Measurements from ENCODE around the gene SLC38A10. TPM values are rescaled to one million over a fixed set of nuclear protein-coding genes. Genes with fewer than 3 reads are reported as not detected.
A peak's percentile ranks its signal among the peaks of the same experiment; 100 is the strongest.

Gene SLC38A10
- total and polyA plus RNA-seq, 12 donors = 17.6 to 190 (median 102) TPM

DNA sequence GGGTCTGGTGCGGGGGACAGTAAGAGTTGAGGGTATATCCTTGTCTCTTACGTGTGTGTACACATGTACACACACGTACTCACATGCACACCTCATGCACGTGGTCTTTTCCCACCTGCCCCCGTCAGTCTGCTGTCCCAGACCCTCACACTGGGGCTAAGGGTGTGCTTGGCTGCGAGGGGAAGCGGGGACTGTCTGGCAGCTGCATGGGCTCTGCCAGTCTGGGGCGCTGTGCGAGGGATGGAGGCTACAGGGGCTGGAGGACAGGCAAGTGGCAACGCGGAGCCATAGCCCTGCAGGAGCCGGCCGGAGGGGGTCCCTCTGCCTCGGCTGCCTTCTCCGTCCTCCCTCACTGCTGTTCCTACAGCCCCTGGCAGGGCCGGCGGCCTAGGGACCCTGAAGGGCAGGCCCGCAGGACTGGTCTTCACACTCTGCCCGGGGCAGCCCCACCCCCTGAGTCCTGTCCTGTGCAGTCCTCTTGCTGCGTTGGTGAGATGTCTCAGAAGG is 20.8 kb upstream of the SLC38A10 start:
- Histone ChIP-seq H3K27me3 (no peaks in the 10 kb centered on the region), H3K4me1 (replicated peaks in 1 of 2) (peaks cover 9 to 19% of the 10 kb centered on the region in 2 donors), H3K4me3 (no peak overlapping the region), H3K36me3 (replicated peaks in 1 of 2) (no peaks in the 10 kb centered on the region), H3K27ac (peak overlapping the region in 3 of 5 donors; percentile 68 to 86 (median 81)), H3K9me3 (replicated peaks in 1 of 3) (no peaks in the 10 kb centered on the region)
- TF ChIP-seq, protein P1, sequence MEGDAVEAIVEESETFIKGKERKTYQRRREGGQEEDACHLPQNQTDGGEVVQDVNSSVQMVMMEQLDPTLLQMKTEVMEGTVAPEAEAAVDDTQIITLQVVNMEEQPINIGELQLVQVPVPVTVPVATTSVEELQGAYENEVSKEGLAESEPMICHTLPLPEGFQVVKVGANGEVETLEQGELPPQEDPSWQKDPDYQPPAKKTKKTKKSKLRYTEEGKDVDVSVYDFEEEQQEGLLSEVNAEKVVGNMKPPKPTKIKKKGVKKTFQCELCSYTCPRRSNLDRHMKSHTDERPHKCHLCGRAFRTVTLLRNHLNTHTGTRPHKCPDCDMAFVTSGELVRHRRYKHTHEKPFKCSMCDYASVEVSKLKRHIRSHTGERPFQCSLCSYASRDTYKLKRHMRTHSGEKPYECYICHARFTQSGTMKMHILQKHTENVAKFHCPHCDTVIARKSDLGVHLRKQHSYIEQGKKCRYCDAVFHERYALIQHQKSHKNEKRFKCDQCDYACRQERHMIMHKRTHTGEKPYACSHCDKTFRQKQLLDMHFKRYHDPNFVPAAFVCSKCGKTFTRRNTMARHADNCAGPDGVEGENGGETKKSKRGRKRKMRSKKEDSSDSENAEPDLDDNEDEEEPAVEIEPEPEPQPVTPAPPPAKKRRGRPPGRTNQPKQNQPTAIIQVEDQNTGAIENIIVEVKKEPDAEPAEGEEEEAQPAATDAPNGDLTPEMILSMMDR (IDR thresholded peaks at IDR 0.05) = no peak
- TF ChIP-seq POLR2A (IDR thresholded peaks at IDR 0.05) = no peak
- intact Hi-C loops (cut with DNase I) = no loop called here
- WGBS, 4 donors = 85 to 91% (median 88%) methylated on average over 9 to 20 of the region's 20 CpGs
- no peak for DNase-seq

DNA sequence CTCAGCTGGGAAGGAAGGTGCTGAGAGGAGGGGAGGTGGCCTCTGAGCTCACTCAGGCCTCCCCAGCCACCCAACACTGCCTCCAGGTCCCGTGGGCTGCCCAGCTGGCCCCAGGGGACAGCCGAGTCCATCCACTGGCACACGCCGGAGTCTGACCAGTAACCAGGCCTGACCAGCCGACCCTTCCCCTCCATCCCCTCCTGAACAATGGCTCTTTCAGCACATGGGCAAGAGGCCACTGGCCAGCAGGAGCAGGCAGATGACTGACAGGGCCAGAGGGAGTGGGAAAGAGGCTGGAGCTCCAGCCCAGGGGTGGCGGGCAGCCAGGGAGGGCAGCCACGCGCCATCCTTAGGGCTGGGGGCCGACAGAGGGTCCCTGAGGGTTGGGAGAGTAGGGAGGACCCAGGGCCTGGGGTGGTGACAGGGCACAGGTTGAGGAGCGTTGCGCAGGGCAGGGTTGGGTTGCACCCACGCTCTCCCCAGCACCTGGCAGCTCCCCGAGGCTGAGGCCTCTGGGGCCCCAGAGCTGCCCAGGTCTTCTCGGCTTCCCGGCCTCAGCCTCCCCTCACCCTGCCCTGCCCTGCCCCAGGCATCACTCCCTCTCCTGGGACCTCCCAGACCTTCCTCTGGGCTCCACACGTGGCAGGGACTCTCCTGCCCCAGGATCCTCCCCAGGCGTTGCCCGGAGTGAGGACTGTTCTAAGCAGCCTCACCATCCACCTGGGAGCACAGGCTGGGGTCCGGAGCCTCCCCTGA is 20.2 kb upstream of the SLC38A10 start:
- Histone ChIP-seq H3K36me3 (replicated peaks in 1 of 2) (no peaks in the 10 kb centered on the region), H3K4me3 (no peak overlapping the region), H3K4me1 (replicated peaks in 1 of 2) (peaks cover 9 to 21% of the 10 kb centered on the region in 2 donors), H3K27me3 (no peaks in the 10 kb centered on the region), H3K27ac (peak overlapping the region in 2 of 5 donors; percentile 1 to 30), H3K9me3 (replicated peaks in 1 of 3) (no peaks in the 10 kb centered on the region)
- TF ChIP-seq, protein P1 (IDR thresholded peaks at IDR 0.05) = no peak
- TF ChIP-seq POLR2A (IDR thresholded peaks at IDR 0.05) = no peak
- 83 to 92% (median 88%) methylated on average over 14 to 19 of the region's 19 CpGs for WGBS, 4 donors
- intact Hi-C loops (cut with DNase I) = no loop called here
- no peak for DNase-seq

DNA sequence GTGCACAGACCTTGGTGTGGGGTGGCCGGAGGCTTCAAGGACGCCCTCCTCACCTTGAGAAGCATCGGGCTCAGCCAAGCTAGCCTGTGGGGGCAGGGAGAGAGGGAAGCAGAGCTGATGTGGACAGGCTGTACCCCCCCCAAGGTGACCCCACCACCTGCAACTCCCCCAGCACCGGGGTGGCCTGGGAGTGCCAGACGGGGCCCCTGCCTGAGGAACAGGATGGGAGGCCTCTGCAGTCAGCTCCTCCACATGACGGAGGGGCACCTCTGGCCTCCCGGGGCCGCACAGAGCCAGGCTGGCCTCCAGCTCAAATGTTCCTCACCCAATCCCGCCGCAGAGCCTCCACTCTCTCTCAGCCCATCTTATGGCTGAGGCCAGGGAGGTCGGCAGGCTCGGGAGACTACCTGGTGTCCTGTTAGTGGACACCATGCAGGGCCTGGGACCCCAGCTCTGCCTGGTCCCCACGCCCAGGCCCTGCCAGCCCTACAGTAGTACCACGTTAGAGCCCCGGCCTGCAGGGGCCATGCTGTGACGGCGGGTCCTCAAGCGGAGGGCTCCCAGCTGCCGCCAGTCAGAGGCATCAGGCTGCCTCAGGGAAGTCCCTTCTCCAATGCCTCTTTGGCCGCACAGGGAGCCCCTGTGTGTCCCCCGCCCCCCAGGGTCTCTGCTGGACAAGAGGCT is 19.4 kb upstream of the SLC38A10 start:
- Histone ChIP-seq H3K4me3 (no peak overlapping the region), H3K27ac (peak overlapping the region in 1 of 5 donors; percentile 8), H3K4me1 (replicated peaks in 1 of 2) (peaks cover 15 to 29% of the 10 kb centered on the region in 2 donors), H3K36me3 (replicated peaks in 1 of 2) (no peaks in the 10 kb centered on the region), H3K9me3 (replicated peaks in 1 of 3) (no peaks in the 10 kb centered on the region), H3K27me3 (no peaks in the 10 kb centered on the region)
- intact Hi-C loops (cut with DNase I) = no loop called here
- 61 to 78% (median 76%) methylated on average over 3 to 21 of the region's 21 CpGs for WGBS, 4 donors
- no peak for TF ChIP-seq POLR2A (IDR thresholded peaks at IDR 0.05)
- TF ChIP-seq, protein P1 (IDR thresholded peaks at IDR 0.05) = no peak
- DNase-seq = no peak

DNA sequence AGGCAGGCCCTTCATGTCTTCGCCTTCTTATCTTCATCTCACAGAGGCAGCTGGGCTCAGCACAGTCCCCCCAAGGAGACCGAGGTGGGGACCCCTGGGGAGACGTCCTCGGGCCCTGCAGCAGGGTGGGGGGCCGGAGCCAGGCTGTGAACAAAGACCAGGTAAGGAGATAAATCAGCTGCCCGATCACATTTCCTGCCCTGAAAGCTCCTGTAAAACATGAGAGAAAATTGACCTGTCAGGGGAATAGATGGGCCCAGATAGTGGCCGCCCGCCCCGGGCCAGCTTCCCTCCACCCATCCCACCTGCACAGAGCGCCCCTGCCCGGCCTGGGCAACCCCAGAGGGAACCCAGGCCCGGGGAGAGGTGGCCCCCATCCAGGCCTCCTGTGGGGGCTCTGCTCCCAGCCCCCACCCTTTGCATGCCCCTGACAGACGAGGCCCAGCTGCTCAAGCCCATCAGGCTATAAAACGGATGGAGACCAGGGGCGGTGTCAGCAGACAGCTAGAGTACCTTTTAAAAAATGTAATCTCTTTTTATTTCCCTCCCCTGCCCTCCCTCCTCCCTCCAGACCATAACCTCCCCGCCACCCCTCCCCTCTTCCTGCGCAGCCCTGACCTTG is 18.8 kb upstream of the SLC38A10 start:
- Histone ChIP-seq H3K4me3 (no peak overlapping the region), H3K9me3 (replicated peaks in 1 of 3) (no peaks in the 10 kb centered on the region), H3K27me3 (no peaks in the 10 kb centered on the region), H3K27ac (peak overlapping the region in 1 of 5 donors; percentile 8), H3K4me1 (replicated peaks in 1 of 2) (peaks cover 18 to 36% of the 10 kb centered on the region in 2 donors), H3K36me3 (replicated peaks in 1 of 2) (no peaks in the 10 kb centered on the region)
- TF ChIP-seq, protein P1 (IDR thresholded peaks at IDR 0.05) = no peak
- no peak for TF ChIP-seq POLR2A (IDR thresholded peaks at IDR 0.05)
- intact Hi-C loops (cut with DNase I) = no loop called here
- DNase-seq = no peak
- WGBS, 4 donors = 64 to 69% (median 65%) methylated on average over 8 to 17 of the region's 17 CpGs
